ENCODE data around the gene MLC1.

MLC1 gene

DNA sequence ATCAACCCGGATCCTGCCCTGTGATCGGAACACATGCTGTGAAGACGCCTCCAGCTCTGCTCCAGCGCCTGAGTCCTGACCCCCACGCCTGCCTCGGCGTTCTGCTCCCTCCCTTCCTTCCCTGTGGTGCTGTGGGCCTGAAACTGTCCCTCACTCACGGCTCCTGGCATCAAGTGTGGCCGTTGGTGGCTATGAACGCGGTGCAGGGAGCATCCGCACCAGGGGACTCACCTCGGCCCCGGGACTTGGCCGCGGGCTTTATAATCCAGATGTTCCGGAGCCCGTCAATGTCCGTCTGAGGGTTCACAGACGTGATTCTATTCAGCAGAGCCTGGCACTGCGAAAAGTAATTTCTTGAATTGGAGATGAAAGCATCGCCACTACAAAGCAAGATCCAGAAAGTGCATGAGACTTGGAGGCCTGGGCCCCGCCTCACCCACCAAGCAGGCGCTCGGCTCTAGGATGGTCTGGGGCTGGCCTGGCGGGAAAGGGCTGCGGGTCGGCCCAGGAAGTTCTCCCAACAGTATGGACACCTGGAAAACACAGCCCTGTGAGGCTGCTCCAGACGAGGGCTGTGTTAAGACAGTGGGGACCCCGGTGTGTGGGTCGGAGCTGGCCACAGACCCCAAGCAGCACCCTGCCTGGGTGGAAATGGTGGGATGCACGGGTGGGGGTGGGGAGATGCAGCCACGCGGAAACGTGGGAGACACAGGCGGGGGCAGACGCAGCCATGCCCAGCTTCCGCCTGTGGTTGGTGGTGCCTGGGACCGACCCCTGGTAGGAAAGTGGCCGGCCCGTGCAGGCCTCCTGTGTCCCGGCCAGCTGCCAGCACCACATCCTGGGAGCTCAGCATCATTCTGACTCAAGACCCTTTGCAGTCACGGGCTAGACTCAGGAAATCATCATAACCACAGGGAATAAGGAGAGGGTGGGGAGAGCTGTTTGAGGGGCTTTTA is 50.8 kb downstream of the MLC1 start:
- no peak for DNase-seq

DNA sequence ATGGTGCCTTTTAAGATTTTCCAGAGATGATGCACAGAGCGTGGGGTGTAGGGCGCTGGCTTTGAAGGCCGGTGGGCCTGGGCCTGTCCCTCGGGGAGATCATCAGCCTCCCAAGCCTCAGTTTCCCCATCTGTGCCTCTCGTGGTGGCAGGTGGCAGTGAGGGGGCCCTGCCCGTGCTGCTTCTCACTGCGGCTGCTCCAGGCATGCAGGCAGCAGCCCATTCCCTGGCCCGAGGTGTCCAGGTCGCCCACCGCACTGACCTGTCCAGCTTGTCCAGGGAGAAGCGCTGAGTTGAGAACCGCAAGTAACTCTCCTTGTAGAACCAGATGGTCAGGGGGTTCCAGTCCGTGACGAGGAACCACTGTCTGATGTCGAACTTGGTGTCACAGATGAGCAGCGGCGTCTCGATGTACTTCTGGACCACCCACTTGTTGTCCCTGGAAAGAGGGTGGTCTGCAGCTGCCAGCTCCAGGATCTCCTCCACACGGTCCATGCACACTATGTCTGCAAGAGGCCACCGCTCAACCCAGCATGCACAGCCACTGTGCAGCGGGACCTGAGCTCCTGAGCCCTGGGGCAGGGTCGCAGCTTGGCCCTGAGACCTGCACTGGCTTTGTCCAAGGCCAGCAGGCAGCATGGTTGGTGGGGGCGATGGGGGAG is 52.2 kb downstream of the MLC1 start:
- DNase-seq = no peak

DNA sequence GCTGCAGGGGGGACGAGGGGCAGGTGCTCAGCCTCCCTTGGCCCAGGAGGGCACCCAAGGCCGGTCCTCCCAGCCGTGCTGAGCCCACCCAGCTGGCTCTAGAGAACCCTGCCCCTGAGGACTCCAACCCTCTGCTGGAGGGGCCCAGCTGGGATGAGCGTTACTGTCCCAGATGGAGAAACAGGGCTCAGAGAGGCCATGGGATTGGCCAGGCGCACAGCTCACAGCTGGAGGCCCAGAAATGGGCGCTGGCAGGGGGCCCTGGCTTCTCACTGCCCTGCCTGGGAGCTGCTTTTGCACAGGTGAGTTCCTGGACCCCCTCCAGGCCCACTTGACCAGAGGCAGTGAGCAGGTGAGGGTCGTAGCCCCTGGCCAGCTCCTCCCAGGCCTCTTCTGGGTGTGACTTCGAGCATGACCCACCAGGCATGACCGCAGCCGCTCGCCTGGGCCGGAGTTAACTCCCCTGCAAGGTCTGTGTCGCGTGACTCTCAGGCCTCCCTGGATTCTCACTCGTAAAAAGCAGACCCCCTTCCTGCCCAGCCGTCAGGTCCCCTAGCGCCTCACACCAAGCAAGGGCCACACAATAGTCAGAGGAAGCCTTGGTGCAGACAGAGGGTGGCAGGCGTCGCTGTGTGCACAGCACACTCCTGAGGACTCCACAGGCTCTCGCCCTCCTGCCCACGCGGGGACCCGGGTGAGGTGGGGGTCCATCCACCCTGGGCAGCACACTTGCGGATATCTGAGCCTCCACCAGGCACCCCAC is 52.9 kb downstream of the MLC1 start:
- no peak for DNase-seq

DNA sequence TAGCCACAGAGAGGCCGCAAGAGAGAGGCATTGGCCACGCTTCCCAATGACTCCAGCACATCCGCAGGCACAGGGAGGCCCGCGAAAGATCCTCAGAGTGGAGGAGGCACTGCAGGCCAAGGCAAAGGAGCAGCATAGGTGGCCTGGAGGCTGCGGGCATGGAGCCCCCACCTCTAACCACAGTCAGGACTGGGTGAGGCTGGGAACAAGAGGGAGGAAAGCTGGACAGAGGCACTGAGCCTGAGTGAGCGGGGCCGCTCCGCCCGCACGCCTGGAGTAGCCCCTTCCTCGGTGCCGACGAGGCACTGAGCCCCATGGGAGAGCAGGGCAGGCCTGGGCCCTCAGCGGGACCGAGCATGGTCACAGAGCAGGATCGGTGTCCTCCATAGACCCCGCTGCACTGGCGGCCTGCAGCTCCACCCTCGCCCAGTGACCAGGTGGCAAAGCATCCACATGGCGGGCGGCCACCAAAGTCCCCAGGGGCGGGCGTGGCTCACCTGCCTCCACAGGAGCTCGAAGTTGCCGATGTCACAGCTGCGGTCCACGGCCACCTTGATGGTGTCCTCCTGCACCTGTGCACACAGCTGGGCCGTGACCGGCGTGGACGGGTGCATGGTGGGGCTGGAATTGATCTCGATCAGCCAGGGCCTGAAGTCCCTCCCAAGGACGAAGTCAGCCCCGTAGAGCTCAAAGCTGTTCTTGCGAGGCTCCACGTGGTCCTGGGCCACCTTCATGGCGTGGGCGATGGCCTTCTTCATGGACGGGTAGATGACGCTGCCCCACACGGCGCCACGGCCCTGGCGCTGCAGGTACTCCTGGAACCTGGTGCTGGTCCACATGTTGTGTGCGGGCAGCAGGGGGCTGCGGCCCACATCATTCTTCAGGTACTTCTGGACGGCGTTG is 53.8 kb downstream of the MLC1 start:
- DNase-seq = no peak

DNA sequence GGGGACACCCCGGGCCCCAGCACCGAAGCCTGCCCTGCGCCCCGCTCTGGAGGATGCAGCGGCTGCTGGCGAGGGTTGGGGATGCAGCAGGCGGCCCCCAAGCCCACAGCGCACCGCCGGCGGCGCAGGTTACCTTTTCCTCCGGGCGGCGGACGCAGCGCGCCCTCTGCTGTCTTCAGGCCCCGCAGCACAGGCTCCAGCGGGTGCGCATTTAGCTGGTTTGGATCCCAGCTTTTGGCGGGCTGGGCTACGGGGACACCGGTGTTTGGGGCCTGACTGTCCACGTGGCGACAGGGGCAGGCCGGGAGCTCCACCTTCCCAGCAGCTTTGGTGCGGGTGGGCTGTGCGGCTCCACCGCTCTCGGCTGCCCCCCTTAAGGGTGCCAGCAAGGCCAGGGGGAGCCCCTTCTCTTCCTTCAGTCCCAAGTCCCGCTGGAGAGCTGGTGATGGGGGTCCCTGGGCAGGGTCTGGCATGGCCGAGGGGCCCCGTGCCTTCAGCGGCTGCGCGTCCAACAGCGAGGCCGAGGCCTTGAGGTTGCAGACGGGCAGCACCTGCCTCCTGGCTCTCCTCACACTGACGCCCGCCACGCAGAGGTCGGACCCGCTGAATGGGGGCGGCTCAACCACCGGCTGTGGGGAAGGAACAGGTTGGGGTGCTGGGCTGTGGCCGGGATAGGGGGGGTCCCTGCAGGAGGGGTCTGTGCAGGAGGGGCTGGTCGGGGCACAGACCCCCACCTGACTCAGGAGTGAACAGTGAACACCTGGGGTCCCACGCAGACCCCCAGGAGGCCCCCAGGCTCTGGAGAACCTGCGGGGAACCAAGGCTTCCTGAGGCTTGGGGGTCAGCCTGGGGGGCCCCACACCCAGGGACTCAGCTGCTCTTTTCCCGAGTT is 54.7 kb downstream of the MLC1 start:
- DNase-seq = peak; percentile 7

DNA sequence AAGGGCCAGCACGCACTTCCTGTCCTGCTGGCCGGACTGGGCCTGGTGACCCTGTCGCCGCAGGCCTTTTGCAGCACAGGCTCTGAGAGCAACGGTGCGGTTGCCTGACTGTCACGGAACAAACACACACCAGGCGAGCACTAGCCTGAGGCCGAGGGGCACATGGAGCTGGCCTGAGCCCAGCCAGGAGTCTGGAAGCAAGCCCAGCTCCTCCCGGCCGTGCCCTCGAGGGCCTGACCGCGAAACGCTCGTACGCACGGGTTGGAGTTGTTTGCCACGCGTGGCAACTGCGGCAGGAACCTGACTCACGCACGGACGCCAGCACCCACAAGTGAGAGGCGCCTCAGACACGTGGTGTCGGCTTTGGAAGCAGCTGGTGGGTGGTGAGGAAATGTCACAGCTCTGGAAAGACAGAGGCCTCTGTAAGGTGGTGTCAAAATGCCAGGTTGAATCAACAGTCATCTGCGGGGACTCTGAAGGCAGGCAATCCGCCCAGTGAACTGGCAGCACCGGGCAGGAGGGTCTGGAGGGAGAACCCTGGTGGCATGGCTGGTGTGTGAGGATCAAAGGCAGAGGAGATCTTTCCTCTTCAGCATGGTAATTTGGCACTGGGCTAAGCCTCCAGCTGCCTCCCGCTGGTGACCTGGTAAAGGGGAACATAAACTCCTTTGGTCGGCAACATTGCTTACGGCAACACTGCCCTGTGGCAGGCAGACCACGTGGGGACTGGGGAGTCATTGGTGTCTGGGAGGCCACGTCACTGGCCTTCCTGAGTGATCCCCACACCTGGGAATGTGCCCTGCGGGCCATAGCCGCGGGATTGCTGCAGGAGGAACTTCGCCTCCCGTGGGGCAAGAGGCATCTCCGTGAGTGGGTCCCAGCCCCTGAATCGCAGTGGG is 57.3 kb downstream of the MLC1 start:
- DNase-seq = peak; percentile 8

DNA sequence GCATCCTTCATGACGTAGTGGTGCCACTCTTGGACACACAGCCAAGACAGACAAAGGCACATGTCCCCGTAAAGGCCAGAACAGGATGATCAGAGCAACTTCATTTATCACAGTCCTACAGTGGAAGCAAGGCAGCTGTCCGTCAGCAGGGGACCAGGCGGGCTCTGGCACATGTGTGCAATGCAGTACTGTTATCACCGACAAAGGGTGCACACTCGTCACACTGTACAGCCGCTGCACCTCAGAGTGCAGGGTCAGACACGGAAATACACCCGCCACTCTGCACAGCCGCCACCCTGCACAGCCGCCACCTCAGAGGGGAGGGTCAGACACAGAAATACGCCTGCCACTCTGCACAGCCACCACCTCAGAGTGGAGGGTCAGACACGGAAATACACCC is 59.2 kb downstream of the MLC1 start:
- no peak for DNase-seq

DNA sequence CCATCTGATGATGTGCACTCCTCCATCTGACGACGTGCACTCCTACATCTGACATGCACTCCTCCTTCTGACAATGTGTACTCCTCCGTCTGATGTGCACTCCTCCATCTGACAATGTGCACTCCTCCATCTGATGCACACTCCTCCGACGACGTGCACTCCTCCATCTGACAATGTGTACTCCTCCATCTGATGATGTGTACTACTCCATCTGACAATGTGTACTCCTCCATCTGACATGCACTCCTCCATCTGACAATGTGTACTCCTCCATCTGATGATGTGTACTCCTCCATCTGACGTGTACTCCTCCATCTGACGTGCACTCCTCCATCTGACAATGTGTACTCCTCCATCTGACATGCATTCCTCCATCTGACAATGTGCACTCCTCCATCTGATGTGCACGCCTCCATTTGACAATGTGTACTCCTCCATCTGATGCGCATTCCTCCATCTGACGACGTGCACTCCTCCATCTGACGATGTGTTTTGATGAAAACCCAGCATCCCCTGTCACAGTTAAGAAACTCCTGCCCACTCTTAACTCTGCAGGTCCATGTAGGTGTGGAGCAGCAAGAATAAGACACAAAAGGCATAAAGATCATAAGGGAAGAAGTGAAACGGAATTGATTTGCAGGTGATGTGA is 62.9 kb downstream of the MLC1 start:
- no peak for DNase-seq

DNA sequence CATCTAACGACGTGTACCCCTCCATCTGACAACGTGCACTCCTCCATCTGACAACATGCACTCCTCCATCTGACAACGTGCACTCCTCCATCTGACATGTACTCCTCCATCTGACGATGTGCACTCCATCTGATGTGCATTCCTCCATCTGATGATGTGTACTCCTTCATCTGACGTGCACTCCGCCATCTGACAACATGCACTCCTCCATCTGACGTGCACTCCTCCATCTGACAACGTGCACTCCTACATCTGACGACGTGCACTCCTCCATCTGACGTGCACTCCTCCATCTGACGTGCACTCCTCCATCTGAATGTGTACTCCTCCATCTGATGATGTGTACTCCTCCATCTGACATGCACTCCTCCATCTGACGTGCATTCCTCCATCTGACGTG is 64.6 kb downstream of the MLC1 start:
- no peak for DNase-seq

DNA sequence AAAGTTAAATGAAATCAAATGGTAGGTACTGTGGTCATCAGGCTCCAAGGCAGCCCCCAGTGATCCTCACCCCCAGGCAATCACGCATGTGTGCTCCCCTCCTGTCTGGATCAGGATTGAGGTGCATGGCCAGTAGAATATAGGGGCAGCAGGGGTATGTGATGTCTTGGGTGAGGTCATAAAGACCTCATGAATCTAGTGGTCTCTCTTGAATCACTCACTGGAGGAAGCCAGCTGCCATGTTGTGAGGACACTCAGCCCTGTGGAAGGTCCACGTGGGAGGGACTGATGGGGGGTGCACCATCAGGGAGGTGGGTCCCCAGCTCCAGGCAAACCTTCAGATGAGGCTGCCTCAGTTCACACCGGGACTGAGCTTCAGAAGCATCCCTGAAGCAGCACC is 65.9 kb downstream of the MLC1 start:
- no peak for DNase-seq

DNA sequence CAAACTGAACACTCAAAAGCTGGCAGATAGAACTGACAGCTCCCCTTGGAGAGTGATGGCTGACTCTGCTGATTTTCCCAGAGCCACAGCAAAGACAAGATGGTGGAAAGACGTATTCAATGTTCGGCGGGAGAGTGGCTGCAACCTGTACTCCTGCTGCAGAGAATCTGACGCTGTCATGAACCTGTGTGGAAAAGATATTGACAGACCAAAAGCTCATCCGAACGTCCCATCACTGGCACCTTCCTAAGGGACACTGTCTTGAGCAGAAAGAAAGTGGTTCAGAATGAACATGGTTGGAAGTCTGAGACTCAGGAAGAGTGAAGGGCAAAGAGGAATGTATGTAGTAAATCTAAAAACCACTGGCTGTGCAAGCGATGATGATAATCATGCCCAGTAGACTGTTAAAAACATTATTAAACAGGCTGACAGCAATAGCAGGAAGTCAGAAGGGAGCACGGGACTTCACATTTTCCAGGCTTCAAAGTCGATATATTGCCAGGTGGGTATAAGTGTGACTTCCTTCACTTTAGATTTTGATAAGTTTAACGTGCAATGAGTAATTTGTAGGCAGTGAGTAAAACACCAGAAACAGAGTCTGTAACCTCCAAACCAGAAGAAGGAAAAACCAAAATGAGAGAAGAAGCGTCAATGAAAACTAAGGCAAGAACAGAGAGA is 66.5 kb downstream of the MLC1 start:
- DNase-seq = no peak

DNA sequence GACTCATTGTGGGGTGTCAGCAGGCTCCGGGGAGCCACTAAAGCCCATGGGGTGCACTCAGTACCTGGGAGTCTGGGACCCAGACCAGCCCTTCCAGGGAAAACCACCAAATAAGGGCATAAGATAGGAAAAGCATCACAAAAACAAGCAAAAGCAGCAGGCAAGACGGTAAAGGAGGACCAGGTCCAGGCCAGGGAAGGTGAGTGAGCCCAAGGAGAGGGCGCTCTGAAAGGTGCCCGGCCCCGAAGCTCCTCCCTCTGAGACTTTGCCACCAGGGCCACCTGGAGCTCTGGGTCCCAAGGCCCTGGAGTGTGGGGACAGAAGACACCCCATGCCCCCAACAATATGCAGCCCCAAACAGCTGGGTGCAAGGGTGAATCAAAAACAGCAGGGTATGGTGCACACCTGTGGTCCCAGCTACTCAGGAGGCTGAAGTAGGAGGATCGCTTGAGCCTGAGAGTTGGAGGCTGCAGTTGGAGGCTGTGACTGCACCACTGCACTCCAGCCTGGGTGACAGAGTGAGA is 67.5 kb downstream of the MLC1 start:
- DNase-seq = no peak

DNA sequence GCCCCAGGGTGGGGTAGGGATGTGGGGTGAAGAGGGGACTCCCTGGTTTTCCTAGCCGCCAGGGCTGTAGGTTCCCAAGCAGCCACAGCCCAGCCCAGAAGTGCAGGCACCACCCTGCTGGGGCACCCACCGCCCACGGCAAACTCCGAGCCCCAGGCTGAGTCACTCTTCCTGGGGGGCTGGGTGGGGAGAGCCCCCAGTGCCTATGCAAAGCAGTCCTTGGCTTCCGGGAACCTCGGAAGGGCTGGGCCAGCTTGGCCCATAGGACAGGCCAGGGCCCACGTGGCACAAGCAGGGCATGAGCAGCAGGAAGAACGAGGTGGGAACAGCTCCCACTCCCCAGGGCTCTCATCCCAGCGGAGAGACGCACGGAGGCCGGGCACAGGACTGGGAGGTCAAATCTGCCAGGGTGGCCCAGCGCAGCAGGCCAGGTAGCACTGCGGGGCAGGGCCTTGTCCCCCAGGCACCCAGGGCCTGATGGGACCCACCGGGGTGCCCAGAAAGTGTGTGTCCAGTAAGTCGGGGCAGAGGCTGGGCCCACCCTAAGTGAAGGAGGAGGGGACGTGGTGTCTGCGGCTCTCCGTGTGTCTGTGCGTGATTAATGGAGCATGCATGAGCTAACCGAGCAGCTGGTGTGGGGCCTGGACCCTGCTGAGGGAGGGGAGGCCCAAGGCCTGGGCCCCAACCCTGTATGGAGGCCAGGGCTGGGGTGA is 68.1 kb downstream of the MLC1 start:
- DNase-seq = no peak

DNA sequence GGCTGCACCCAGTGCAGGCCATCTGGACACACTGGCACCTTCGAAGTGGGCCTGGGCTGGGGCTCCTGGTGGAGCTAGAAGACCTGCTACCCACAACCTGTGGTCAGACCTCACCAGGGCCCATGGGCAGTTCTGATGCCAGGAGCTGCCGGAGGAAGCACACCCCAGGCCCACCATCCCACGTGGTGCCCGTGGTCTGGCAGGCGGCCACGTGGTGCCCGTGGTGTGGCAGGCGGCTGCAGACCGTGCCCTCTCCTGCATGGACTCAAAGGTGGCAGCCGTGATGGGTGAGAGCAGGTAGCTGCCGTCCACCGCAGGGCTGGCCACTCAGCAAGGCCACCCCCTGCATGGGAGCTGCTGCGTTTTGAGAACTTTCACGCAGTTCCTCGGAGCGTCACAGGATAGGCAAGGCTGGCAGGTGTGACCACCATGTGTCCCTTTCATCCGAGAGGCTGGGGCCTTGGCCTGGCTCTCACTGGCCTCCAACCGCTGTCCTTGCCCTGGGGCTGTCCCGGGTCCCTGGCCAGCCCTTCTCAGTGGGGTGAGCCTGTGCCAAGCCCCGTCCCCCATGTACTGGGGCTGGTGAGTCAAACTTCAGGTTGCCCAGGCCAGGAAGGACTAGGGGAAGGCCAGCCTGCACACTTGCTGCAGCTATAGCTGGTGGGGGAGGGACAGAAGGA is 68.8 kb downstream of the MLC1 start:
- DNase-seq = no peak

DNA sequence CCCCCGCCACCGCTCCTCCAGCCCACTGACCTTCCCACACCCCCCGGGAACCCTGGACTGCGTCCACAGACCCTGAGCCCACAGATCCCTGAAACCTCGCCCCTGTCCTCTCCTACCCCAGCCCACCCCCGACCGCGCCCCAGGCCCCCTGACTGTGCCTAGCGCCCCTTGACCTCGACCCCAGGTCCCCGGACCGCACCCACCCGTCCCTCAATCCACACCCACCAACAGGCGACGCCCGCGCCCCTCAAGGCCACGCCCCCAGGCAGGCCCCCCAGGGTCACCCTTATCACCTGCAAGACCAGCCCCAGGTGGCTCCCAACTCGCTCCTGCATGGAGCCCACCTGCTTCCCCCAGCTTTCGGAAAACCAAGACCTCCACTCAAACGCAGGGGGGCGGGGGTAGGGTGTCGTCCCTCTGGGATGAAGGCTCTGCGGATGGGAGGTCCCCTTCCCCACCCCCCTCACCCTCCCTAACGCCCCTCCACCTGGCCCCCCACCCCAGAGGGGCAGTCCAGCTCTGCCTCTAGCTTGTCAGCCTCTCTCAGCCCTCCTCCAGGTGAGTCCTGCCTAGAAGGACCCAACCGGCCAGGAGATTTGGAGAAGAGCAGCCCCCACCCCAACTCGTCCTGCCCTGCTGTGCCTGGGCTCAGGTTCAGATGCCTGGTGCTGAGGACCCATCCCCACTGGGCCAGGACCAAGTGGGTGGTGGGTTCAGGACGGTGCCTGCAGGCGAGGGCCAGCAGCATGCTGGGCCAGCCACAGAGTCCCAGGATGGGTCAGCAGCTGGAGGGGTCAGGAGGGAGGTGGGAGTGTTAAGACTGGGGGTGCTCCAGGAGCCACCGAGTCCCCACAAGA is 69.5 kb downstream of the MLC1 start:
- no peak for DNase-seq

DNA sequence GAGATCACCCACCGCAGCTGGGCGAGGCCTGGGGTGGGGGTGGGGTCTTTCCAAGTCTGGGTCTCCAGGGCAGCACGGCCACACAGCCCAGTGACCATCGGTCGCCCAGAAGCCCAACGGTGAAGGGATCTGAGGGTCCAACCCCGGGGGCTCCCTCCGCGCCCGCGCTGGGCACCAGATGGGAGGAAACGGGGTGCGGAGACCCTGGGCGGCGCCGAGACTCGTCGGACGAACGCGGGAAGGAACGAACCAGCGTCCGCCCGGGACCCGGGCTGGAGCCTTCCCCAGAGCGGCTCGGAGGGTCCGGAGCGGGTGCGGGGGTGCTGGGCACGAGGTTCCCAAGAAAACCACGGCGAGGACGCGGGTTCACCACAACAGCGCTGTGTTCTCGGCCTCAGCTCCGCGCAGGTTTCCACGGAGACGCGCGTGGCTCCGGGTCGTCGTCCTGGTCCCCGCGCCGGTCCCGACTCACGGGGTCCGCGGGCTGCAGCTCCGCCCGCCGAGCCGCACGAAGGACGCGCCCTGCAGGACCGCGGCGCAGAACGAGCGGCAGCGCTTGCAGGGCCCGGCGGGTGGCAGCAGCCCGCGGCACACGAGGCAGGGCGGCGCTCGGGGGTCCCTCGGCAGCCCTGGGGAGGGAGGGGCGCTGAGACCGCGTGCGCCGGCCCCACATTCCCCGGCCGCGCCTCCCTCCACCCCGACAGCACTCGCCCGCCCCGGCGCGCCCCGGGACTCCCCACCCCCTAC is 70.4 kb downstream of the MLC1 start:
- DNase-seq = no peak
